HepG2 (cell line): ENCODE data around the gene C1orf115. TPM values are rescaled to one million over a fixed set of nuclear protein-coding genes. Genes with fewer than 3 reads are reported as not detected.

ENCODE experiments used
- ASH2L ChIP-seq: fragments of 300-600, 200-600 bp; sonication (generic); IDR thresholded peaks from 2 replicates; pipeline ENCODE4 v1.7.0; 2017; ENCODE audit warnings: low read depth, mild to moderate bottlenecking, moderate library complexity, mixed read lengths, low read length; ENCODE audit not compliant: insufficient read length
- DMTF1 ChIP-seq: sonication (generic); formaldehyde crosslinking; IDR thresholded peaks from 2 replicates; pipeline ENCODE4 v1.4.0; 2020; ENCODE audit warnings: mild to moderate bottlenecking, missing genetic modification reagents
- DR1 ChIP-seq: sonication (generic); formaldehyde crosslinking; IDR thresholded peaks from 2 replicates; pipeline ENCODE4 v1.8.0; 2021; ENCODE audit warnings: mild to moderate bottlenecking, missing genetic modification reagents, inconsistent platforms
- FOXO1 ChIP-seq: sonication (generic); formaldehyde crosslinking; IDR thresholded peaks from 2 replicates; pipeline ENCODE4 v1.4.0; 2020; ENCODE audit warnings: missing genetic modification reagents
- HOXA5 ChIP-seq: sonication (generic); formaldehyde crosslinking; IDR thresholded peaks from 2 replicates; pipeline ENCODE4 v1.4.0; 2020; ENCODE audit warnings: missing genetic modification reagents
- JDP2 ChIP-seq: sonication (generic); formaldehyde crosslinking; IDR thresholded peaks from 2 replicates; pipeline ENCODE4 v1.8.1; 2022; ENCODE audit warnings: missing genetic modification reagents, borderline replicate concordance
- JUNB ChIP-seq: sonication (generic); formaldehyde crosslinking; IDR thresholded peaks from 2 replicates; pipeline ENCODE4 v1.8.0; 2022; ENCODE audit warnings: missing genetic modification reagents, mild to moderate bottlenecking, borderline replicate concordance
- JUND ChIP-seq: sonication (generic); formaldehyde crosslinking; IDR thresholded peaks from 2 replicates; pipeline ENCODE4 v1.8.0; 2022; ENCODE audit warnings: mild to moderate bottlenecking, missing genetic modification reagents
- KDM6A ChIP-seq: IDR thresholded peaks from 2 replicates; pipeline ENCODE4 v1.6.1; 2016; ENCODE audit warnings: low read depth
- MAF1 ChIP-seq: sonication (generic); formaldehyde crosslinking; IDR thresholded peaks from 2 replicates; pipeline ENCODE4 v1.5.0; 2020; ENCODE audit warnings: missing genetic modification reagents, borderline replicate concordance
- MED13 ChIP-seq: sonication (generic); formaldehyde crosslinking; IDR thresholded peaks from 2 replicates; pipeline ENCODE4 v1.5.0; 2020; ENCODE audit warnings: missing genetic modification reagents
- NBN ChIP-seq: fragments of 450-650 bp; conservative IDR thresholded peaks from 2 replicates; pipeline ENCODE4 v1.6.1; 2017
- POLR2AphosphoS2 ChIP-seq: IDR thresholded peaks from 2 replicates; pipeline ENCODE4 v1.6.1; 2011; ENCODE audit warnings: low read depth, low read length, improper control_type of control experiment
- RFX5 ChIP-seq: IDR thresholded peaks from 2 replicates; pipeline ENCODE4 v1.6.1; 2011; ENCODE audit warnings: low read depth, low read length, improper control_type of control experiment
- TSC22D2 ChIP-seq: sonication (generic); formaldehyde crosslinking; IDR thresholded peaks from 2 replicates; pipeline ENCODE4 v1.5.1; 2020; ENCODE audit warnings: missing genetic modification reagents, mild to moderate bottlenecking, borderline replicate concordance
- ZBTB21 ChIP-seq: sonication (generic); formaldehyde crosslinking; IDR thresholded peaks from 2 replicates; pipeline ENCODE4 v1.4.0; 2020; ENCODE audit warnings: missing genetic modification reagents
- ZEB1 ChIP-seq: IDR thresholded peaks from 2 replicates; pipeline ENCODE4 v1.6.1; 2012; ENCODE audit warnings: mild to moderate bottlenecking, low read depth, inconsistent platforms; ENCODE audit not compliant: insufficient replicate concordance
- ZFP82 ChIP-seq: sonication (generic); formaldehyde crosslinking; IDR thresholded peaks from 2 replicates; pipeline ENCODE4 v1.5.1; 2020; ENCODE audit warnings: mild to moderate bottlenecking, missing genetic modification reagents, borderline replicate concordance
- ZKSCAN8 ChIP-seq: IDR thresholded peaks from 2 replicates; pipeline ENCODE4 v1.6.1; 2016; ENCODE audit warnings: borderline replicate concordance, missing genetic modification reagents, missing compliant biosample characterization
- ZNF20 ChIP-seq: sonication (generic); formaldehyde crosslinking; IDR thresholded peaks from 2 replicates; pipeline ENCODE4 v1.4.0; 2020; ENCODE audit warnings: mild to moderate bottlenecking, moderate library complexity, missing genetic modification reagents
- ZNF33B ChIP-seq: sonication (generic); formaldehyde crosslinking; IDR thresholded peaks from 2 replicates; pipeline ENCODE4 v1.5.1; 2020; ENCODE audit warnings: mild to moderate bottlenecking, missing genetic modification reagents
- ZNF543 ChIP-seq: sonication (generic); formaldehyde crosslinking; IDR thresholded peaks from 2 replicates; pipeline ENCODE4 v1.4.0; 2020; ENCODE audit warnings: mild to moderate bottlenecking, missing genetic modification reagents
- ZNF614 ChIP-seq: IDR thresholded peaks from 2 replicates; pipeline ENCODE4 v1.6.1; 2018; ENCODE audit warnings: missing biosample characterization, missing genetic modification reagents, inconsistent platforms, borderline replicate concordance
- ZNF766 ChIP-seq: sonication (generic); formaldehyde crosslinking; IDR thresholded peaks from 2 replicates; pipeline ENCODE4 v1.5.0; 2020; ENCODE audit warnings: missing genetic modification reagents, borderline replicate concordance
- ZSCAN30 ChIP-seq: sonication (generic); formaldehyde crosslinking; IDR thresholded peaks from 2 replicates; pipeline ENCODE4 v1.5.0; 2020; ENCODE audit warnings: mild to moderate bottlenecking, missing genetic modification reagents
- polyA plus RNA-seq, 8 experiments: library from polyadenylated mRNA; depleted of rRNA in 3 of 8; stranded (reverse) in 7 of 8; unstranded in 1 of 8; fragments of >200 nt; fragmentation: Illumina TruSeq in 4 of 8; extraction: Trizol in 4 of 8; gene quantifications; 2 replicates each; pipeline versions ENCODE4 v1.2.1 to v1.2.3, GENCODE V29; 2011 to 2016; ENCODE audit warnings: low read depth in 4 of 8, missing spikeins in 1 of 8, mixed read lengths in 1 of 8; ENCODE audit not compliant: insufficient read depth in 1 of 8
- total RNA-seq, 5 experiments: library from RNA; depleted of rRNA; stranded (reverse); fragments of >200 nt; fragmentation: Illumina TruSeq; extraction: Trizol; gene quantifications; 2 replicates each; pipeline ENCODE4 v1.2.3, GENCODE V29; 2016; ENCODE audit warnings: low read depth in 1 of 5
- TF ChIP-seq, protein P1 (sequence below): IDR thresholded peaks from 2 replicates; pipeline ENCODE4 v1.6.1; 2016; ENCODE audit warnings: missing compliant biosample characterization, missing genetic modification reagents, borderline replicate concordance
- TF ChIP-seq, protein P2 (sequence below): sonication (generic); formaldehyde crosslinking; IDR thresholded peaks from 2 replicates; pipeline ENCODE4 v1.4.0; 2020; ENCODE audit warnings: missing genetic modification reagents, mild to moderate bottlenecking, borderline replicate concordance

The C1orf115 gene
- total and polyA plus RNA-seq, 2 of the 13 experiments (the other 11 are each of a cell fraction or from before 2014, with no cell fraction given), result 25.2 to 85.9 TPM

DNA sequence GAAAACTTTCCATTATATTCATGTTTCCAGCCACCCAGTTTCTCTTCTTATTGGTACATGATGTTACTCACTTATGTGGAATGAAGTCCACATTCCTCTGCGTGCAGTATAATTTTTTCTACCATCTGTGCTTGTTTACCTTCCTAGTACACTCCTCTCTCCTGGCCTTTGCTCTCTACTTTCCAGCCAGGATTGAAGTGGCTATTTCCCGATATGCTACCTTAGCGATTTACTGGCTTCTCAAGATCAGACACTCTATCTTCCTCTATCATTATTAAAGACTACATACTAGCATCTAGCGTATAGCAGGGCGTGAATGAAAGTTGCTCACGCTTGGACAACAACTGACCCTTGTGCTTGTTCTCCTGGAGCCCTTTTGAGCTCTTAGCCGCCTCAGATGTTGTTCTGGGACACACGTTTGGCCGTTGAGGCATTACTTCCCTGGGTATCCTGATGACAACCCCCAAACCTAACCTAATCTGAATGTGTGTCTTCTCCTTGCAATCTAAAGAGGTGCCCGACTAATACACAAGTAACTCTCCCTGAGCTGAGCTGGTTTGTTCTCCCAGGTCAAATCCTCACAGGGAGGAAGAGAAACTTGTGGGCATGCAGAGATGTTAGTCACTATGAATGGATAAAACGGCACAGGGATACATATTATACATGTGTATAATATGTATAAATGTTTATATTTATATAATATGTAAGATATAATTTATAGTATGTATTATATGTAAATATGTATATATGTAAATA lies 44.6 kb downstream of the C1orf115 start (continued):
- no peak for TF ChIP-seq POLR2AphosphoS2
- TF ChIP-seq HOXA5 (CRISPR knock-in tag), result no peak
- TF ChIP-seq KDM6A, result peak; percentile 72
- no peak for TF ChIP-seq MAF1 (CRISPR knock-in tag)
- peak; percentile 63; the same call in 1 of the 2 replicates for TF ChIP-seq JUNB (CRISPR knock-in tag)
- no peak for TF ChIP-seq DR1 (CRISPR knock-in tag)
- TF ChIP-seq FOXO1 (CRISPR knock-in tag), result peak; percentile 66; the same call in 1 of the 2 replicates
- TF ChIP-seq, protein P1, sequence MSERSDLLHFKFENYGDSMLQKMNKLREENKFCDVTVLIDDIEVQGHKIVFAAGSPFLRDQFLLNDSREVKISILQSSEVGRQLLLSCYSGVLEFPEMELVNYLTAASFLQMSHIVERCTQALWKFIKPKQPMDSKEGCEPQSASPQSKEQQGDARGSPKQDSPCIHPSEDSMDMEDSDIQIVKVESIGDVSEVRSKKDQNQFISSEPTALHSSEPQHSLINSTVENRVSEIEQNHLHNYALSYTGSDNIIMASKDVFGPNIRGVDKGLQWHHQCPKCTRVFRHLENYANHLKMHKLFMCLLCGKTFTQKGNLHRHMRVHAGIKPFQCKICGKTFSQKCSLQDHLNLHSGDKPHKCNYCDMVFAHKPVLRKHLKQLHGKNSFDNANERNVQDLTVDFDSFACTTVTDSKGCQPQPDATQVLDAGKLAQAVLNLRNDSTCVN (CRISPR knock-in tag), result no peak
- TF ChIP-seq ZNF543 (CRISPR knock-in tag), result no peak
- no peak for TF ChIP-seq NBN
- no peak for TF ChIP-seq ZBTB21 (CRISPR knock-in tag)
- no peak for TF ChIP-seq ZNF33B (CRISPR knock-in tag)
- TF ChIP-seq JDP2 (CRISPR knock-in tag), result no peak
- TF ChIP-seq ZNF614, result 0 out of 2 replicates have a peak, but pooled peaks have one; percentile 55
- no peak for TF ChIP-seq RFX5
- 0 out of 2 replicates have a peak, but pooled peaks have one; percentile 45 for TF ChIP-seq TSC22D2 (CRISPR knock-in tag)
- no peak for TF ChIP-seq ZFP82 (CRISPR knock-in tag)
- TF ChIP-seq ZKSCAN8 (CRISPR knock-in tag), result peak; percentile 70; the same call in 1 of the 2 replicates
- no peak for TF ChIP-seq MED13
- TF ChIP-seq, protein P2, sequence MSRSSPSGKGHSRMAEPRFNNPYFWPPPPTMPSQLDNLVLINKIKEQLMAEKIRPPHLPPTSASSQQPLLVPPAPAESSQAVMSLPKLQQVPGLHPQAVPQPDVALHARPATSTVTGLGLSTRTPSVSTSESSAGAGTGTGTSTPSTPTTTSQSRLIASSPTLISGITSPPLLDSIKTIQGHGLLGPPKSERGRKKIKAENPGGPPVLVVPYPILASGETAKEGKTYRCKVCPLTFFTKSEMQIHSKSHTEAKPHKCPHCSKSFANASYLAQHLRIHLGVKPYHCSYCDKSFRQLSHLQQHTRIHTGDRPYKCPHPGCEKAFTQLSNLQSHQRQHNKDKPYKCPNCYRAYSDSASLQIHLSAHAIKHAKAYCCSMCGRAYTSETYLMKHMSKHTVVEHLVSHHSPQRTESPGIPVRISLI (CRISPR knock-in tag), result peak; percentile 61; the same call in 1 of the 2 replicates
- no peak for TF ChIP-seq ZNF766 (CRISPR knock-in tag)
- no peak for TF ChIP-seq ZSCAN30 (CRISPR knock-in tag)
- no peak for TF ChIP-seq DMTF1 (CRISPR knock-in tag)
- no peak for TF ChIP-seq ZEB1
- TF ChIP-seq ZNF20, result peak; percentile 85; the same call in 1 of the 2 replicates
- 0 out of 2 replicates have a peak, but pooled peaks have one; percentile 33 for TF ChIP-seq JUND (CRISPR knock-in tag)
- peak; percentile 81 for TF ChIP-seq ASH2L
